HG03175 (cell line): Measurements from ENCODE around the gene GET4.
A peak's percentile ranks its signal among the peaks of the same experiment; 100 is the strongest.

ENCODE experiments used
- ATAC-seq: cut with Tn5 transposase; IDR thresholded peaks from one replicate; pipeline ENCODE4 v1.9.1; 2021; ENCODE audit warnings: mild to moderate bottlenecking, moderate library complexity; ENCODE audit not compliant: unreplicated experiment

Gene GET4

GRCh38 chr7:924541-925231 is 48.3 kb downstream of the GET4 start:
- peak; percentile 39 for ATAC-seq

- ATAC-seq: no peak
These were observed 49.2 kb downstream of the GET4 start for GRCh38 chr7:925601-926000.

- no peak for ATAC-seq
These were observed 50.0 kb downstream of the GET4 start for GRCh38 chr7:926061-927030.

GRCh38 chr7:927031-927671 is 50.8 kb downstream of the GET4 start:
- no peak for ATAC-seq

- ATAC-seq: no peak
These were observed 53.0 kb downstream of the GET4 start for GRCh38 chr7:929311-929711.

GRCh38 chr7:930975-931758 is 54.8 kb downstream of the GET4 start:
- ATAC-seq: no peak

GRCh38 chr7:931871-932650 is 55.7 kb downstream of the GET4 start:
- ATAC-seq: no peak

GRCh38 chr7:932651-932975 is 56.3 kb downstream of the GET4 start:
- ATAC-seq: no peak

GRCh38 chr7:934469-935163 is 58.3 kb downstream of the GET4 start:
- ATAC-seq: no peak

- ATAC-seq: no peak
These were observed 59.0 kb downstream of the GET4 start for GRCh38 chr7:935164-935873.

GRCh38 chr7:935874-936385 is 59.6 kb downstream of the GET4 start:
- no peak for ATAC-seq

- ATAC-seq: peak; percentile 88
These were observed 60.2 kb downstream of the GET4 start for GRCh38 chr7:936386-937054.

GRCh38 chr7:937856-938484 is 61.6 kb downstream of the GET4 start:
- no peak for ATAC-seq

GRCh38 chr7:938546-939185 is 62.3 kb downstream of the GET4 start:
- ATAC-seq: no peak

- ATAC-seq: no peak
These were observed 63.5 kb downstream of the GET4 start for GRCh38 chr7:939843-940242.

- ATAC-seq: no peak
These were observed 64.5 kb downstream of the GET4 start for GRCh38 chr7:940599-941408.
